Smooth muscle cell of the brain vasculature (primary cell): ENCODE data around the gene DEPP1.

Source experiments
- DNase-seq: peaks from one replicate; pipeline ENCODE4 v3.0.0-alpha.2; 2012; ENCODE audit warnings: low read depth, low spot score

DEPP1 gene

GRCh38 chr10:44933451-44934321 is 44.9 kb downstream of the DEPP1 start:
- DNase-seq = no peak

- peak; percentile 59 for DNase-seq
Observed at GRCh38 chr10:44932517-44933450, 45.8 kb downstream of the DEPP1 start.

GRCh38 chr10:44931621-44932516 is 46.7 kb downstream of the DEPP1 start:
- DNase-seq = no peak

- DNase-seq = no peak
Observed at GRCh38 chr10:44930904-44931620, 47.5 kb downstream of the DEPP1 start.

GRCh38 chr10:44929356-44930255 is 49.0 kb downstream of the DEPP1 start:
- DNase-seq = no peak

- no peak for DNase-seq
Observed at GRCh38 chr10:44928462-44928861, 50.1 kb downstream of the DEPP1 start.

GRCh38 chr10:44927352-44927751 is 51.3 kb downstream of the DEPP1 start:
- DNase-seq = no peak

- DNase-seq = no peak
Observed at GRCh38 chr10:44926751-44927351, 51.8 kb downstream of the DEPP1 start.
